Coronary artery (tissue), 2 donors: ENCODE data around the gene PACSIN1.
"Not testable (repeated sequence)": the region's sequence is repeated elsewhere in the genome, so short reads cannot be mapped to it uniquely, and the experiment has no call there.

ENCODE experiments used
- DNase-seq: peaks from one replicate; pipeline ENCODE4 v3.0.0-alpha.2; 2017; ENCODE audit warnings: low spot score
- H3K27ac ChIP-seq, 2 donors: fragments of 200-600 bp; sonication (generic); one replicate each; pipeline ENCODE4 v1.5.1; 2016 to 2019
- H3K4me3 ChIP-seq: fragments of 200-600 bp; sonication (generic); 2 replicates; pipeline ENCODE4 v1.5.1; 2016; ENCODE audit warnings: mild to moderate bottlenecking, moderate library complexity
- CTCF ChIP-seq: fragments of 200-600 bp; sonication (generic); IDR thresholded peaks from one replicate; pipeline ENCODE4 v1.5.1; 2019; ENCODE audit warnings: antibody characterized with exemption

The PACSIN1 gene

DNA sequence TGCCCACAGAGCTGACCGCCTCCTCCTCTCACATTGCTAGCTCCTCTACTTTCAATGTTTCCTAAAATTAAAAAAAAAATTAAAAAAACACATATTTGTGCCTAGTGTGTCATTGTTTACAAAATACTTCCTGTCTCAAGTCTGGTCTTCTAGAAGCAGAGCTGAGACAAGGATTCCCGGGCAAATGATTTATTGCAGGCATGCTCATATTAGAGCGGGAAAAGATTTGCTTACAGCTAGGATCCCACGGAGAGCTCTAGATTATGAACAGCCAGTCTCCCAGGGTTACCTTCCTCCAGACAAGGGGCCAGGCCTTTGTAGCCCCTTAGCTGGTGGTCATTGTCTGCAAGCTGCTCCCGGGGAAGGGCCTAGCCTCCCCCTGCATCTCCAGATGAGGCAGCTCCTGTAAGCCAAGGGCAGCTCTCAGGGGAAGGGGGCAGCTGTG lies 9.4 kb downstream of the PACSIN1 start:
- TF ChIP-seq CTCF, result no peak
- Histone ChIP-seq H3K27ac (no peak overlapping the region), H3K4me3 (no peak overlapping the region)
- no peak for DNase-seq

DNA sequence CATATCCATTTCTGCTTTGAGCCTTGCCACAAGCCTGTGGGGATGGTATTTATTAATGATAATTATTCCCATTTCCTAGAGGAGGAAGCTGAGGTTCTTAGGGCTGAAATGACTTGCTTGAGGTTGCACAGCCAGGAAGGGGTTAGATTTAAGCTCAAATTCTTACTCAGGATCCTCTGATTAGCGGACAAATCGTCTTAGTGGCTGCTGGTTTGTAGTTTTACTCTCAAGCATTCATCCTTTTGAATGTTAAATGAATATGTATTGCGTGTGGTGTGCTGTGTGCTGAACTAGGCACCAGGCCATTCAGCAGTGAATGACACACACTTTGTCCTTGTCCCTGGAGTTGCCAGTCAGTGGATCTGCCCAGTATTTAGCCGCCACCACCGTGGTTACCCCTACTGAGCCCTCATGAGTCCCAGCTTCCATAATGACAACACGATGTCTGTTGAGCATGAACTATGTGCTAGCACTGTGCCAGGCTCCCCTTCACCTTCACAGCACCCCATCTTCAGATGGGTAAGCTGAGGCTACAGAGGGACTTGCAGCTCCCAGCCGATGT lies 10.0 kb downstream of the PACSIN1 start:
- Histone ChIP-seq H3K27ac (no peak overlapping the region), H3K4me3 (no peak overlapping the region)
- TF ChIP-seq CTCF, result no peak
- no peak for DNase-seq

- DNase-seq, result no peak
- Histone ChIP-seq H3K27ac (no peak overlapping the region), H3K4me3 (no peak overlapping the region)
- no peak for TF ChIP-seq CTCF
These were observed 10.6 kb downstream of the PACSIN1 start for GRCh38 chr6:34476447-34476846.

DNA sequence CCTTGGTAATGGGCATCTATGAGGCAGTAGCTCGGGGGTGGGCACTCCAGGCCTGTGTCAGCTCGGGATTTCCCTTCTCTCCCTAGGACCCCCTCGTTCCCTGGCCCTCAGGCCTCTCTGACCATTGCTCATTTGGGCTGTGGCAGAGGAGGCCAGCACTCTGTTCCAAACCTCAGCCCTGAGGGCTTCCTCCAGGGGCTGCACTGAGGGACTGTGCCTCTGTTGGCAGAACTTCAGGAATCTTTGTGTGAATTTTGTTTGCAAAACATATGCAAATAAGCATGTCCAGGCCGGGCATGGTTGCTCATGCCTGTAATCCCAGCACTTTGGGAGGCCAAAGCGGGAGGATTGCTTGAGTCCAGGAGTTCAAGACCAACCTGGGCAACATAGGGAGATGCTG lies 11.0 kb downstream of the PACSIN1 start:
- TF ChIP-seq CTCF, result no peak
- DNase-seq, result no peak
- Histone ChIP-seq H3K27ac (no peak overlapping the region), H3K4me3 (no peak overlapping the region)

DNA sequence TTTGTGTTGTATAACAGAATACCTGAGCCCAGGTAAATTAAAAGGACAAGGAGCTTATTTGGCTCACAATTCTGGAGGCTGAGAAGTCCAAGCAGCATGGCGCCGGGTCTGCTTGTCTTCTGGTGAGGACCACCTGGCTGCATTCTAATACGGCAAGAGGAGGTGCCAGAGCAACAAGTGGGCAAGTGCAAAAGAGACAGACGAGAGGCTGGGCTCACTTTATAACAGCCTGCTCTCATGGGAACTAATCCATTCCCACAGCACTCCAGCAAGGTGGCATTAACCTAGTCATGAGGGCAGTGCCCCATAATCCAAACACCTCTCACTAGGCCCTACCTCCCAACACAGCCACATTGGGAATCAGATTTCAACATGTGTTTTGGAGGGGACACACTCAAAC lies 12.9 kb downstream of the PACSIN1 start:
- Histone ChIP-seq H3K4me3 (no peak overlapping the region), H3K27ac (no peak overlapping the region)
- no peak for TF ChIP-seq CTCF
- no peak for DNase-seq

- not testable (repeated sequence) for H3K4me3 ChIP-seq, H3K27ac ChIP-seq, DNase-seq
These were observed 17.9 kb downstream of the PACSIN1 start for GRCh38 chr6:34483781-34484180.

DNA sequence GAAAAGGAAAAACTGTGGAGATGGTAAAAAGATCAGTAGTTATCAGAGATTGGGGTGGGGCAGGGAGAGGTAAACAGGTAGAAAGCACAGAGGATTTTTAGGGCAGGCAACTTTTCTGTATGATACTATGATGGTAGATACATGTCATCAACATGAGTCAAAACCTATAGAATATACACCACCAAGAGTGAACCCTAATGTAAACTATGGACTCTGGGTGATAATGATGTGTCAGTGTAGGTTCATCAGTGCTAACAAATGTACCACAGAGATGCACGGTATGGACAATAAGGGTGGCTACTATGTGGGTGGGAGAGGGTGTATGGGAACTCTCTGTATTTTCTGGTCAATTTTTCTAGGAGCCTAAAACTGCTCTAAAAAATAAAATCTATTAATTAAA lies 18.5 kb downstream of the PACSIN1 start:
- DNase-seq, result no peak
- Histone ChIP-seq H3K27ac (no peak overlapping the region), H3K4me3 (no peak overlapping the region)
- no peak for TF ChIP-seq CTCF

DNA sequence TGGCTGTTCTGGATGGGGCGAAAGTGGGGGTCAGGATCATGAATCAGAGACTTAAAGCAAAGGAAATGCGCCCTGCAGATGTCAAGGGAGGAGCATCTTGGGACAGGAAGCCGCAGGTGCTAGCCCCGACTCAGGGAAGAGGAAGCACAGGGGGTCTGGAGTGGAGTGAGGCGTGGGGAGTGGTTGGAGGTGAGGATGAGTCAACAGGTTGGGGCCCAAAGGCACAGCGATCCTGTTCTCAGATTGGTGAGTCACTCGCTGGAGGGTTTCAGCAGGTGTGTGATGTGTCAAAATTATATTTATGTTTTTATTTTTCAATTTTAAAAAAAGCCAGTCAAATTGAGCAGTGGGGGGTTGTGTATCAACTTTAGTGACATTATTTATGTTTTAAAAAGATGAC lies 19.0 kb downstream of the PACSIN1 start:
- TF ChIP-seq CTCF, result no peak
- H3K4me3 ChIP-seq, result no peak overlapping the region
- DNase-seq, result no peak
- no peak overlapping the region for H3K27ac ChIP-seq
